GM12892 (cell line): Measurements from ENCODE around the gene LACRT.

Experiments
- POLR2A ChIP-seq: IDR thresholded peaks from 2 replicates; pipeline ENCODE4 v1.6.1; 2011; ENCODE audit warnings: low read depth, low read length, control low read depth
- POLR2AphosphoS5 ChIP-seq: IDR thresholded peaks from 2 replicates; pipeline ENCODE4 v1.6.1; 2011; ENCODE audit warnings: low read depth, low read length, control low read depth
- TAF1 ChIP-seq: IDR thresholded peaks from 2 replicates; pipeline ENCODE4 v1.6.1; 2011; ENCODE audit warnings: low read depth, mild to moderate bottlenecking, control low read depth, low read length, borderline replicate concordance

- no peak for TF ChIP-seq POLR2AphosphoS5
- TF ChIP-seq POLR2A: no peak
- TF ChIP-seq TAF1: no peak
Measured at GRCh38 chr12:54608156-54608555, 26.5 kb downstream of the LACRT start.
